Immature natural killer cell (primary cell): ENCODE results near the gene HPSE. TPM values are rescaled to one million over a fixed set of nuclear protein-coding genes. Genes with fewer than 3 reads are reported as not detected.
"Not testable (repeated sequence)": the region's sequence is repeated elsewhere in the genome, so short reads cannot be mapped to it uniquely, and the experiment has no call there.

Source experiments
- DNase-seq, 3 donors: peaks; one replicate each; pipeline ENCODE4 v3.0.0; 2022; ENCODE audit warnings: mixed read lengths in 1 of 3
- H3K27ac Mint-ChIP-seq, 6 donors: one replicate each; pipeline ENCODE4 v1.8.0; 2020; ENCODE audit warnings: mixed read lengths in 6 of 6, mild to moderate bottlenecking in 5 of 6, inconsistent platforms in 4 of 6, moderate library complexity in 3 of 6
- H3K27me3 Mint-ChIP-seq, 3 donors: one replicate each; pipeline ENCODE4 v1.8.0; 2020 to 2021; ENCODE audit warnings: low read depth in 3 of 3, mild to moderate bottlenecking in 3 of 3, mixed read lengths in 3 of 3, moderate library complexity in 3 of 3, inconsistent platforms in 1 of 3
- H3K36me3 Mint-ChIP-seq, 3 donors: one replicate each; pipeline ENCODE4 v1.8.0; 2020; ENCODE audit warnings: mixed read lengths in 3 of 3, inconsistent platforms in 2 of 3, mild to moderate bottlenecking in 2 of 3
- H3K4me1 Mint-ChIP-seq, 2 donors: one replicate each; pipeline ENCODE4 v1.8.0; 2020; ENCODE audit warnings: inconsistent platforms in 2 of 2, mild to moderate bottlenecking in 2 of 2, mixed read lengths in 2 of 2, moderate library complexity in 1 of 2
- H3K4me3 Mint-ChIP-seq, 5 donors: one replicate each; pipeline ENCODE4 v1.8.0; 2020; ENCODE audit warnings: mild to moderate bottlenecking in 5 of 5, mixed read lengths in 5 of 5, inconsistent platforms in 3 of 5, moderate library complexity in 3 of 5
- H3K9me3 Mint-ChIP-seq, 6 donors: one replicate each; pipeline ENCODE4 v1.8.0; 2020; ENCODE audit warnings: mild to moderate bottlenecking in 6 of 6, mixed read lengths in 6 of 6, inconsistent platforms in 4 of 6, moderate library complexity in 3 of 6
- polyA plus RNA-seq, 3 donors: library from polyadenylated mRNA; unstranded; fragments of 300-500 nt; fragmentation: Illumina TruSeq; gene quantifications; one replicate each; pipeline ENCODE4 v1.2.3, GENCODE V29; 2021

The HPSE gene
- polyA plus RNA-seq, 3 donors from 2014 or later, result 1.1 to 2.5 (median 1.3) TPM

GRCh38 chr4:83323136-83323535 is 11.5 kb downstream of the HPSE start:
- Mint-ChIP-seq H3K4me3 (no peak overlapping the region), H3K4me1 (peaks cover 6 to 7% of the 10 kb centered on the region in 2 donors), H3K36me3 (peaks cover 0 to 16% (median 7%) of the 10 kb centered on the region in 3 donors), H3K9me3 (no peaks in the 10 kb centered on the region), H3K27me3 (peaks cover 0 to 3% (median 2%) of the 10 kb centered on the region in 3 donors), H3K27ac (no peak overlapping the region)
- DNase-seq, result no peak

- Mint-ChIP-seq H3K9me3 (no peaks in the 10 kb centered on the region), H3K4me3 (no peak overlapping the region), H3K4me1 (peaks cover 6 to 7% of the 10 kb centered on the region in 2 donors), H3K27me3 (peaks cover 0 to 3% (median 1%) of the 10 kb centered on the region in 3 donors), H3K27ac (no peak overlapping the region), H3K36me3 (peaks cover 7 to 27% (median 16%) of the 10 kb centered on the region in 3 donors)
- no peak for DNase-seq
Measured at GRCh38 chr4:83320548-83320947, 14.1 kb downstream of the HPSE start.

GRCh38 chr4:83318666-83319065 is 16.0 kb downstream of the HPSE start:
- no peak for DNase-seq
- Mint-ChIP-seq H3K4me1 (peaks cover 6 to 7% of the 10 kb centered on the region in 2 donors), H3K9me3 (no peaks in the 10 kb centered on the region), H3K27ac (no peak overlapping the region), H3K36me3 (peaks cover 7 to 27% (median 16%) of the 10 kb centered on the region in 3 donors), H3K27me3 (peaks cover 0 to 3% (median 0%) of the 10 kb centered on the region in 3 donors), H3K4me3 (no peak overlapping the region)

GRCh38 chr4:83317671-83318070 is 17.0 kb downstream of the HPSE start:
- DNase-seq, result no peak
- H3K36me3 Mint-ChIP-seq, result peaks cover 7 to 24% (median 16%) of the 10 kb centered on the region in 3 donors
- no peaks in the 10 kb centered on the region for H3K9me3 Mint-ChIP-seq
- H3K4me1 Mint-ChIP-seq, result peaks cover 6 to 7% of the 10 kb centered on the region in 2 donors
- H3K4me3 Mint-ChIP-seq, result no peak overlapping the region
- H3K27me3 Mint-ChIP-seq, result peaks cover 0 to 3% (median 0%) of the 10 kb centered on the region in 3 donors
- no peak overlapping the region for H3K27ac Mint-ChIP-seq

GRCh38 chr4:83316459-83317165 is 18.0 kb downstream of the HPSE start:
- DNase-seq, result no peak
- Mint-ChIP-seq H3K4me1 (peaks cover 6 to 7% of the 10 kb centered on the region in 2 donors), H3K27me3 (no peaks in the 10 kb centered on the region), H3K9me3 (no peaks in the 10 kb centered on the region), H3K4me3 (no peak overlapping the region), H3K27ac (no peak overlapping the region), H3K36me3 (peaks cover 10 to 20% (median 17%) of the 10 kb centered on the region in 3 donors)

GRCh38 chr4:83315341-83315870 is 19.2 kb downstream of the HPSE start:
- H3K27me3 Mint-ChIP-seq, result peaks cover 0 to 3% (median 0%) of the 10 kb centered on the region in 3 donors
- no peak overlapping the region for H3K4me3 Mint-ChIP-seq
- no peak overlapping the region for H3K27ac Mint-ChIP-seq
- no peak for DNase-seq
- H3K36me3 Mint-ChIP-seq, result peaks cover 10 to 20% (median 16%) of the 10 kb centered on the region in 3 donors
- H3K4me1 Mint-ChIP-seq, result peaks cover under 1% of the 10 kb centered on the region in 2 donors
- no peaks in the 10 kb centered on the region for H3K9me3 Mint-ChIP-seq

GRCh38 chr4:83308672-83309071 is 26.0 kb downstream of the HPSE start:
- no peak for DNase-seq
- Mint-ChIP-seq H3K9me3 (no peaks in the 10 kb centered on the region), H3K27me3 (peaks cover 0 to 3% (median 0%) of the 10 kb centered on the region in 3 donors), H3K4me3 (no peak overlapping the region), H3K36me3 (peaks cover 4 to 8% (median 7%) of the 10 kb centered on the region in 3 donors), H3K27ac (no peak overlapping the region), H3K4me1 (no peaks in the 10 kb centered on the region)

- Mint-ChIP-seq H3K27me3 (peaks cover 0 to 3% (median 0%) of the 10 kb centered on the region in 3 donors), H3K4me1 (no peaks in the 10 kb centered on the region), H3K36me3 (peaks cover 4 to 8% (median 7%) of the 10 kb centered on the region in 3 donors), H3K4me3 (no peak overlapping the region), H3K27ac (no peak overlapping the region), H3K9me3 (no peaks in the 10 kb centered on the region)
- DNase-seq, result no peak
Measured at GRCh38 chr4:83307920-83308319, 26.7 kb downstream of the HPSE start.

- no peaks in the 10 kb centered on the region for H3K9me3 Mint-ChIP-seq
- no peaks in the 10 kb centered on the region for H3K27me3 Mint-ChIP-seq
- no peak for DNase-seq
- H3K36me3 Mint-ChIP-seq, result peaks cover 0 to 13% (median 3%) of the 10 kb centered on the region in 3 donors
- H3K27ac Mint-ChIP-seq, result no peak overlapping the region
- no peaks in the 10 kb centered on the region for H3K4me1 Mint-ChIP-seq
- H3K4me3 Mint-ChIP-seq, result no peak overlapping the region
Measured at GRCh38 chr4:83305187-83305586, 29.5 kb downstream of the HPSE start.

- Mint-ChIP-seq H3K4me3 (peak overlapping the region; percentile 15 to 70 (median 53)), H3K4me1 (peaks cover 18 to 28% of the 10 kb centered on the region in 2 donors), H3K36me3 (peaks cover 0 to 5% (median 0%) of the 10 kb centered on the region in 3 donors), H3K9me3 (no peaks in the 10 kb centered on the region), H3K27me3 (no peaks in the 10 kb centered on the region), H3K27ac (peak overlapping the region; percentile 34 to 73 (median 58))
- peak in 2 of 3 donors; percentile 9 to 11 for DNase-seq
Measured at GRCh38 chr4:83297548-83298260, 36.9 kb downstream of the HPSE start.

- H3K27me3 Mint-ChIP-seq, result no peaks in the 10 kb centered on the region
- DNase-seq, result no peak
- peak overlapping the region in 2 of 5 donors; percentile 1 to 36 for H3K4me3 Mint-ChIP-seq
- no peaks in the 10 kb centered on the region for H3K36me3 Mint-ChIP-seq
- H3K9me3 Mint-ChIP-seq, result no peaks in the 10 kb centered on the region
- peak overlapping the region in 3 of 6 donors; percentile 20 to 61 (median 56) for H3K27ac Mint-ChIP-seq
- peaks cover 16 to 23% of the 10 kb centered on the region in 2 donors for H3K4me1 Mint-ChIP-seq
Measured at GRCh38 chr4:83293305-83294046, 41.2 kb downstream of the HPSE start.

GRCh38 chr4:83290059-83290774 is 44.4 kb downstream of the HPSE start:
- not testable (repeated sequence) for H3K4me1 Mint-ChIP-seq, DNase-seq, H3K4me3 Mint-ChIP-seq, H3K36me3 Mint-ChIP-seq, H3K9me3 Mint-ChIP-seq, H3K27ac Mint-ChIP-seq, H3K27me3 Mint-ChIP-seq

GRCh38 chr4:83288381-83288780 is 46.3 kb downstream of the HPSE start:
- H3K4me3 Mint-ChIP-seq, DNase-seq, H3K36me3 Mint-ChIP-seq, H3K27me3 Mint-ChIP-seq, H3K27ac Mint-ChIP-seq, H3K9me3 Mint-ChIP-seq: not testable (repeated sequence)
- H3K4me1 Mint-ChIP-seq, result peaks cover 19 to 21% of the 10 kb centered on the region in 2 donors
